Mammary epithelial cell (primary cell): ENCODE measurements around the gene HTR7.

Experiments
- CTCF ChIP-seq, 2 donors: IDR thresholded peaks in 1 of 2; conservative IDR thresholded peaks in 1 of 2; 2 replicates each; pipeline ENCODE4 v1.5.1; 2011 to 2012; ENCODE audit warnings: inconsistent platforms in 2 of 2, low read length in 2 of 2, mild to moderate bottlenecking in 2 of 2, control low read depth in 1 of 2, low read depth in 1 of 2; ENCODE audit not compliant: insufficient read depth in 1 of 2; ENCODE audit errors: extremely low read depth in 1 of 2
- EZH2 ChIP-seq: IDR thresholded peaks from 2 replicates; pipeline ENCODE4 v1.6.1; 2012; ENCODE audit warnings: low read length, inconsistent platforms, borderline replicate concordance

- TF ChIP-seq CTCF (conservative IDR thresholded peaks at IDR 0.05 in 1 of 2, IDR thresholded peaks at IDR 0.05 in 1 of 2; ENCODE audit: extremely low read depth in 1 of 2, insufficient read depth in 1 of 2, low read depth in 1 of 2, low read length in 2 of 2), result no peak
- no peak for TF ChIP-seq EZH2
These were observed 10.4 kb downstream of the HTR7 start for GRCh38 chr10:90847436-90847835.
